ENCODE measurements around the gene HSFY2. TPM values are rescaled to one million over a fixed set of nuclear protein-coding genes. Genes with fewer than 3 reads are reported as not detected.

HSFY2 gene
- total RNA-seq, 1 experiment from 2014 or later, result not detected

Other genes with a start within 250 kb of the HSFY2 start
- not detected in 2 replicates for gene HSFY1, start 227.0 kb downstream of the HSFY2 start, total RNA-seq (2014; rRNA removed)